Effector memory CD4-positive, alpha-beta T cell (primary cell): ENCODE measurements around the gene KRTAP1-1.
"Not testable (repeated sequence)": the region's sequence is repeated elsewhere in the genome, so short reads cannot be mapped to it uniquely, and the experiment has no call there.

ENCODE experiments used
- DNase-seq, 3 donors: peaks; one replicate each; pipeline ENCODE4 v3.0.0-alpha.2; 2020
- H3K27ac ChIP-seq: 2 replicates; pipeline ENCODE4 v1.7.0; 2013; ENCODE audit warnings: mild to moderate bottlenecking, low read length, moderate library complexity; ENCODE audit not compliant: insufficient read depth, poor library complexity, severe bottlenecking
- H3K27me3 ChIP-seq: replicated peaks from 2 replicates; pipeline ENCODE4 v1.7.0; 2013; ENCODE audit warnings: mild to moderate bottlenecking, low read length; ENCODE audit not compliant: insufficient read depth, control insufficient read depth, poor library complexity, severe bottlenecking
- H3K36me3 ChIP-seq: 2 replicates; pipeline ENCODE4 v1.7.0; 2013; ENCODE audit warnings: mild to moderate bottlenecking, low read length, moderate library complexity; ENCODE audit not compliant: control insufficient read depth, insufficient read depth
- H3K4me1 ChIP-seq: 2 replicates; pipeline ENCODE4 v1.7.0; 2013; ENCODE audit warnings: low read length, mild to moderate bottlenecking; ENCODE audit not compliant: control insufficient read depth, insufficient read depth, poor library complexity, severe bottlenecking
- H3K4me3 ChIP-seq: 2 replicates; pipeline ENCODE4 v1.7.0; 2013; ENCODE audit warnings: low read length, low read depth, mild to moderate bottlenecking; ENCODE audit not compliant: insufficient read depth, poor library complexity, severe bottlenecking
- H3K9me3 ChIP-seq: 2 replicates; pipeline ENCODE4 v1.7.0; 2013; ENCODE audit warnings: mild to moderate bottlenecking, low read length, moderate library complexity; ENCODE audit not compliant: control insufficient read depth
- total RNA-seq, 3 donors: gene quantifications; one replicate each; lab custom pipeline; 2026; lab: John Stamatoyannopoulos, UW

KRTAP1-1 gene
- total RNA-seq, result 0 reads per million in 3 donors

DNA sequence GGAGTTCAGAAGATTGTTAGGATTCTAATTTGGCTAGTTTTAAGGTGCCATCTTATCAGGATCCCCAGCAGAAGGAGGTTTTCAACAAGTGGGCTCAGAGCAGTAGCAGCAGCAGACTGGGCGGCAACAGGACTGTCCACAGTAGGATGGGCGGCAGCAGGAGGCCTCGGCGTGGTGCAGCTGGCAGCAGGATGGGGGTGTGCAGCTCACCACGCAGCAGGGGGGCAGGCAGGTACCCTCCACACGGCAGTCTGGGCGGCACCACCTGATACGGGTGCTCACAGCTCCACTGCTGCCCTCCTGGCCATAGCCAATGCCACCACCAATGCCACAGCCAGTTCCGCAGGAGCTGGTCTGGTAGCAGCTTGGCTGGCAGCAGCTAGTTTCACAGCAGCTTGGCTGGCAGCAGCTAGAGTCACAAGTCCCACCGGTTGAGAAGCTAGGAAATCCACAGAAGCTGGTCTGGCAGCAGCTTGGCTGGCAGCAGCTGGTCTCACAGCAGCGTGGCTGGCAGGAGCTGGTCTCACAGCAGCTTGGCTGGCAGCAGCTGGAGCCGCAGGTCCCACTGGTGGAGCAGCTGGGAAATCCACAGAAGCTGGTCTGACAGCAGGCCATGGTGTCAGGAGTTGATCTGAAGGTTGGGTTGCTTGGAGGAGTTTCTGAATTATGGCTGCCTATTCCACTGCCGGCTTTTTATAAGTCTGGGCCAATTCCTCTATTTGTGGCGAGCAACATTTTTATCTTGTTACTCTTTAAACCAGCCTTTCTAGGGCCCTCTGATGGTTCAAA is at the start of gene KRTAP1-1:
Gene KRTAP1-1, minus strand, starts transcription at position 668 of the 789 bp plus-strand sequence. Its CDS starts 53 bp downstream, at position 615.
- not testable (repeated sequence) for H3K36me3 ChIP-seq, H3K4me1 ChIP-seq, H3K27ac ChIP-seq, DNase-seq, H3K27me3 ChIP-seq, H3K4me3 ChIP-seq, H3K9me3 ChIP-seq

DNA sequence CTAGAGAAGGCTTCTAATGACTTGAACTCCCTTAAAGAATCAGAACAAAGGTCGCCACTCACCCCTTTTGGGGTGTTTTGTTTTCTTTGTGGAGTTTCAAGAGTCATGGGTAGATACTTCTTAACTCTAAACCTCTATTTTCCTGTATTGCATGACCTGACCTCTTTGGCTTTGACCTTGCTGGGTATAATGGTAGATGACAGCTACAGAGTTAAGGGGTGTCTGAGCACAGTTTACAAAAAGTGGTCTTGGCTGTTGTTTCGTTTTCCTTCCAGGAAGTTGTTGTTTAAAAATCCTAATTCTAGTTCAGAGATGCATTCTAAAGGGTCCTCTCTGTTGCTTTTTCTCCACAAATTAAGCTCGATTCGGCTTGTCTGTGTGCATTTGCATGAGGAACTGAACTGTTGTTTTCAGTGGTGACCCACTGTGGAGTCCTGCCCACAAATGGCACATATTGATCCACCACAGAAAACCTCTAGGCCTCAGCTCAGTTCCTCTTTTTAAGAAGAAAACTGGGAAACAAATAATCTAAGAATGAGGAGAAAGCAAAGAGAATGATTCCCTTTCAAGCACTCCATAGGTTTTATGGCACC is 47.6 kb upstream of the KRTAP1-1 start:
- not testable (repeated sequence) for H3K4me3 ChIP-seq, H3K9me3 ChIP-seq, H3K36me3 ChIP-seq, H3K27ac ChIP-seq, H3K4me1 ChIP-seq, DNase-seq, H3K27me3 ChIP-seq

- H3K9me3 ChIP-seq, H3K27me3 ChIP-seq, H3K4me1 ChIP-seq, DNase-seq, H3K36me3 ChIP-seq, H3K27ac ChIP-seq, H3K4me3 ChIP-seq: not testable (repeated sequence)
These were observed 43.0 kb upstream of the KRTAP1-1 start, which contains the start of gene KRTAP4-7 for GRCh38 chr17:41084100-41084856. Gene KRTAP4-7 (plus strand): TSS chr17:41084150. CDS start chr17:41084207, 57 bp downstream.

- not testable (repeated sequence) for DNase-seq, H3K4me1 ChIP-seq, H3K36me3 ChIP-seq, H3K9me3 ChIP-seq, H3K27ac ChIP-seq, H3K4me3 ChIP-seq, H3K27me3 ChIP-seq
These were observed 42.2 kb upstream of the KRTAP1-1 start for GRCh38 chr17:41083427-41083826.

GRCh38 chr17:41082626-41083025 is 41.4 kb upstream of the KRTAP1-1 start:
- no peaks in the 10 kb centered on the region for H3K27me3 ChIP-seq
- no peak for DNase-seq
- H3K9me3 ChIP-seq, result no peaks in the 10 kb centered on the region
- H3K27ac ChIP-seq, result no peak overlapping the region
- no peaks in the 10 kb centered on the region for H3K4me1 ChIP-seq
- no peaks in the 10 kb centered on the region for H3K36me3 ChIP-seq
- H3K4me3 ChIP-seq, result no peak overlapping the region

DNA sequence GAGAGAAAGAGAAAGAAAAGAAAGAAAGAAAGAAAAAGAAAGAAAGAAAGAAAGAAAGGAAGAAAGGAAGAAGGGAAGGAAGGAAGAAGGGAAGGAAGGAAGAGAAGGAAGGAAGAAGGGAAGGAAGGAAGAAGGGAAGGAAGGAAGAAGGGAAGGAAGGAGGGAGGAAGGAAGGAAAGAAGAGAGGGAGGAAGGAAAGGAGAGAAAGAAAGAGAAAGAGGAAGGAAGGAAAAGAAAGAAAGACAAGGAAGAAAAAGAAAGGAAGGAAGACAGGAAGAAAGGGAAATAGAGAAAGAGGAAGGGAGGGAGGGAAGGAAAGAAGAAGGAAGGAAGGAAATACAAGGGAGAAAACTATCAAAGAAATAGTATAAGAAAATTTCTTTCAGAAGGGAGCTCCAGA is 35.5 kb upstream of the KRTAP1-1 start:
- Histone ChIP-seq H3K27ac (no peak overlapping the region), H3K4me1 (no peaks in the 10 kb centered on the region), H3K4me3 (no peak overlapping the region), H3K36me3 (no peaks in the 10 kb centered on the region), H3K27me3 (peaks cover 7% of the 10 kb centered on the region), H3K9me3 (no peaks in the 10 kb centered on the region)
- DNase-seq, result no peak

GRCh38 chr17:41073676-41074075 is 32.4 kb upstream of the KRTAP1-1 start:
- no peaks in the 10 kb centered on the region for H3K36me3 ChIP-seq
- no peaks in the 10 kb centered on the region for H3K4me1 ChIP-seq
- no peak for DNase-seq
- H3K4me3 ChIP-seq, result no peak overlapping the region
- H3K9me3 ChIP-seq, result no peaks in the 10 kb centered on the region
- H3K27me3 ChIP-seq, result peaks cover 7% of the 10 kb centered on the region
- H3K27ac ChIP-seq, result no peak overlapping the region

DNA sequence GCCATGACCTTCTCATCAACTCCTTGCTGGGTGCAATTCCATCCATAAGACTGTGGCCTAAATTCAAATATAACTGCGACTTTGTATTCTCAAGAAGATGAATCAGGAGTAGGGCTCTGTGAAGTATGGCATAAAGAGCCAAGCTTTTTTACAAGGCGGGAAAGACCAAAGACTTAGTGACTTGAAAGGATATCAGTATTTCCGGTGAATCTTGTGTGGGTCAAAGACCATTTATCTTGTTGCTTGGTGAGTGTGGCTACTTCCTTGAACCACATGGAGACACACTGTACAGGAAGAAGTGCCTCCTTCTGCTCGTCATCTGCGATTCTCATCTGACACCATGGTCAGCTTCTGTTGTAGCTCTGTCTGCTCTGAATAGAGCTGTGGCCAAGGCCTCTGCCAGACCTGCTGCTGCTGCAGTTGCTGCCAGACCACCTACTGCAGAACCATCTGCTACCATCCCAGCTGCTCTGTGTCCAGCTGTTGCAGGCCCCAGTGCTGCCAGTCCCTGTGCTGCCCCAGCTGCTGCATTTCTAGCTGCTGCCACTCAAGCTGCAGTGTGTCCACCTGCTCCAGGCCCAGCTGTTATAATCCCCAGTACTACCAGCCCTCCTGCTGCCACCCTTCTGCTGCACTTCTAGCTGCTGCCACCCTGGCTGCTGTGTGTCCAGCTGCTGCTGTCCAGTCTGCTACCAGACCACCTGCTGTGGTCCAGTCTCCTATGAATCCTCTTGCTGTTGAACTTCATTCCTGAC is 30.5 kb upstream of the KRTAP1-1 start:
- no peaks in the 10 kb centered on the region for H3K9me3 ChIP-seq
- no peak for DNase-seq
- H3K27me3 ChIP-seq, result peaks cover 7% of the 10 kb centered on the region
- no peak overlapping the region for H3K4me3 ChIP-seq
- H3K36me3 ChIP-seq, result no peaks in the 10 kb centered on the region
- no peaks in the 10 kb centered on the region for H3K4me1 ChIP-seq
- H3K27ac ChIP-seq, result no peak overlapping the region

GRCh38 chr17:41069031-41069430 is 27.8 kb upstream of the KRTAP1-1 start:
- Histone ChIP-seq H3K4me3 (no peak overlapping the region), H3K27me3 (no peaks in the 10 kb centered on the region), H3K4me1 (no peaks in the 10 kb centered on the region), H3K9me3 (no peaks in the 10 kb centered on the region), H3K27ac (no peak overlapping the region), H3K36me3 (no peaks in the 10 kb centered on the region)
- no peak for DNase-seq
